ENCODE results near the gene NOS1AP. TPM values are rescaled to one million over a fixed set of nuclear protein-coding genes. Genes with fewer than 3 reads are reported as not detected.

The NOS1AP gene
- total and polyA plus RNA-seq, 12 donors: 0.37 to 12.0 (median 3.1) TPM

DNA sequence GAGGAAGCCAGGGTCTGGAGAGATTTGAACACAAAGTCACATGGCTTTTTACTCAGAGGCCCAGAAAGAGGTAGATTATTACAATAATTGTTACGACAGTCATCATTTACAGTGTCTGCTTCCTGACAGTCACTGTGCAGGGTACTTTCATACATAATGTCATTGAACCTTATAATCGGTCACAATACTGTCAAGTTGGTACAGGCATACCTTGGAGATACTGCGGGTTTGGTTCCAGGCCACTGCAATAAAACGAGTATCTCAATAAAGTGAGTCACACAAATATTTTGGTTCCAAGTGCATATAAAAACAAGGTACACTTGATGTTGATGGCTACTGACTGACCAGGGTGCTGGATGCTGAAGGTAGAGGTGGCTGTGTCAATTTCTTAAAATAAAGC is 112.6 kb downstream of the NOS1AP start:
- WGBS, 4 donors: 67 to 89% (median 77%) methylated on average over 4 of the region's 4 CpGs
- H3K27me3 ChIP-seq: no peaks in the 10 kb centered on the region
- no peak for DNase-seq
- TF ChIP-seq, protein P1, sequence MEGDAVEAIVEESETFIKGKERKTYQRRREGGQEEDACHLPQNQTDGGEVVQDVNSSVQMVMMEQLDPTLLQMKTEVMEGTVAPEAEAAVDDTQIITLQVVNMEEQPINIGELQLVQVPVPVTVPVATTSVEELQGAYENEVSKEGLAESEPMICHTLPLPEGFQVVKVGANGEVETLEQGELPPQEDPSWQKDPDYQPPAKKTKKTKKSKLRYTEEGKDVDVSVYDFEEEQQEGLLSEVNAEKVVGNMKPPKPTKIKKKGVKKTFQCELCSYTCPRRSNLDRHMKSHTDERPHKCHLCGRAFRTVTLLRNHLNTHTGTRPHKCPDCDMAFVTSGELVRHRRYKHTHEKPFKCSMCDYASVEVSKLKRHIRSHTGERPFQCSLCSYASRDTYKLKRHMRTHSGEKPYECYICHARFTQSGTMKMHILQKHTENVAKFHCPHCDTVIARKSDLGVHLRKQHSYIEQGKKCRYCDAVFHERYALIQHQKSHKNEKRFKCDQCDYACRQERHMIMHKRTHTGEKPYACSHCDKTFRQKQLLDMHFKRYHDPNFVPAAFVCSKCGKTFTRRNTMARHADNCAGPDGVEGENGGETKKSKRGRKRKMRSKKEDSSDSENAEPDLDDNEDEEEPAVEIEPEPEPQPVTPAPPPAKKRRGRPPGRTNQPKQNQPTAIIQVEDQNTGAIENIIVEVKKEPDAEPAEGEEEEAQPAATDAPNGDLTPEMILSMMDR (IDR thresholded peaks at IDR 0.05): no peak
- intact Hi-C loops (cut with DNase I): no loop called here
- H3K4me3 ChIP-seq: no peak overlapping the region
- no peak overlapping the region for H3K27ac ChIP-seq
- H3K4me1 ChIP-seq (replicated peaks in 1 of 2): no peaks in the 10 kb centered on the region
- H3K9me3 ChIP-seq (replicated peaks in 1 of 3): no peaks in the 10 kb centered on the region
- no peaks in the 10 kb centered on the region for H3K36me3 ChIP-seq (replicated peaks in 1 of 2)

DNA sequence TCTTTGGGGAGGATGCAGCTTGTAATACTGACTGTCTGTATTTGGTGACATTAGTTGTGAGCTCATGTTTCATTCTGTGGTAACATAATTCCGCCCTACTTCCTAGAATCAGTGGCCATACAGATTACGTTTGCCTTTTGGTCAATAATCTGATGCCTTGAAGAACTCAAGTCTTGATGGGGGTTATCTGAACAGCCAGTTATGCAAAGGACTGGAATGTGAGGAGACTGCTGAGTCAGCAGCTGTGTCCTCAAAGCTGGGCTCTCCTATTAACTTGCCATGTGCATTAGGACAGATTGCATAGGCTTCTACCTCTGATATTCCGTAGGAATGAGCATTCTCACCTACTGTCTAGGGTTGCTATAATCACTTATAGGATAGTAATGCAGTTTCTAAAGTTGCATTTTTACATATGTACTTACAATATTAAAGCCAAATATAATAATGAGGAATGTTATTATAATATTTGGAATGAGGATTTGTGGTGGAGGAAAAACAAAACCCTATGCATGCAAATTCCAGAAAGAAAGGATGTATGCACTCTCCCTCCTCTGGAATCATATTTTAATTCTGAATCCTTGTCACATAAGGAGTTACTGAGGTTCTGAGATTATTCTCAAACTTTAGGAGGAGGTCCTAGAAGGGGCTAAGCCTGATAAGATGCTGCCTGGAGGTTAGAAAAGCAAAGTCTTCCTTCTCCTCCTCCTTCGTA is 116.0 kb downstream of the NOS1AP start:
- DNase-seq: no peak
- intact Hi-C loops (cut with DNase I): no loop called here
- H3K27ac ChIP-seq: no peak overlapping the region
- no peaks in the 10 kb centered on the region for H3K27me3 ChIP-seq
- WGBS, 4 donors: 67 to 80% (median 75%) methylated on average over 4 of the region's 4 CpGs
- no peaks in the 10 kb centered on the region for H3K36me3 ChIP-seq (replicated peaks in 1 of 2)
- H3K9me3 ChIP-seq (replicated peaks in 1 of 3): no peaks in the 10 kb centered on the region
- H3K4me1 ChIP-seq (replicated peaks in 1 of 2): peaks cover 5 to 6% of the 10 kb centered on the region in 2 donors
- no peak overlapping the region for H3K4me3 ChIP-seq
- TF ChIP-seq, protein P1 (IDR thresholded peaks at IDR 0.05): no peak
- no peak for TF ChIP-seq POLR2A (IDR thresholded peaks at IDR 0.05)

DNA sequence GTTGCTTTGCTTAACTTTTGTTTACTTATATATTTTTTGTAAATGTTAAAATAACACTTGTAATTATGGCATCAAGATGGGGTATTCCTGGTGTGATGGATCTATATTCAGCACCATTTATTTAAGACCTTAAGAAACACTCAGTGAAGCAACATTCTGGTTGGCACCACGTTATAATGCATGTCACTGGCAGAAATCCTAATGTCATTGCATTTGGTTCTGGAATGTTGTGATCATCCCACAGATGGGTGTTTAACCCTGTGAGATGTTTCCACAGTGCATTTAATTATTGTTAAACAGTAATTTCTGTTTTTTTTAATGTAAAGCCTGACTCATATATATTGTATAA is 116.5 kb downstream of the NOS1AP start:
- H3K4me1 ChIP-seq (replicated peaks in 1 of 2): peaks cover 5 to 6% of the 10 kb centered on the region in 2 donors

DNA sequence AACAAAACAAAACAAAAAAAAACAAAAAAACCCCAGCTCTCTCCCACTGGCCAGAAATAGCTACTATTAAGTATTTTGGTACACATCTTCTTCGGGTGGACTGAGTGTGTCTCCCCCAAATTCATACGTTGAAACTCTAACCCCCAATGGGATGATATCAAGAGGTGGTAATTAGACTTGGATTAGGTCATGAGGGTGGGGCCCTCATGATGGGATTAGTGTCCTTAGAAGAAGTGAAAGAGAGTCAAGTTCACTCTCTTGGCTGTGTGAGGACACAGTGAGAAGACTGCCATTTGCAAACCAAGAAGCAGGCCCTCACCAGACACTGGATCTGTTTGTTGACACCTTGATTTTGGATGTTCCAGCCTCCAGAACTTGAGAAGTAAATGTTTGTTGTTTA is 116.9 kb downstream of the NOS1AP start:
- Histone ChIP-seq H3K4me1 (replicated peaks in 1 of 2) (peaks cover 5 to 6% of the 10 kb centered on the region in 2 donors), H3K4me3 (no peak overlapping the region), H3K27me3 (no peaks in the 10 kb centered on the region), H3K27ac (no peak overlapping the region), H3K9me3 (replicated peaks in 1 of 3) (no peaks in the 10 kb centered on the region), H3K36me3 (replicated peaks in 1 of 2) (no peaks in the 10 kb centered on the region)
- intact Hi-C loops (cut with DNase I): no loop called here
- 45 to 94% (median 57%) methylated on average over 2 of the region's 2 CpGs for WGBS, 4 donors
- TF ChIP-seq POLR2A (IDR thresholded peaks at IDR 0.05): no peak
- TF ChIP-seq, protein P1 (IDR thresholded peaks at IDR 0.05): no peak
- no peak for DNase-seq

More for the DNA sequence above, 116.5 kb downstream of the NOS1AP start:
- WGBS, 4 donors: 0 to 80% (median 52%) methylated on average over 1 of the region's 1 CpG
- TF ChIP-seq, protein P1 (IDR thresholded peaks at IDR 0.05): no peak
- TF ChIP-seq POLR2A (IDR thresholded peaks at IDR 0.05): no peak
- Histone ChIP-seq H3K27me3 (no peaks in the 10 kb centered on the region), H3K4me3 (no peak overlapping the region), H3K27ac (no peak overlapping the region), H3K36me3 (replicated peaks in 1 of 2) (no peaks in the 10 kb centered on the region), H3K9me3 (replicated peaks in 1 of 3) (no peaks in the 10 kb centered on the region)
- intact Hi-C loops (cut with DNase I): no loop called here
- no peak for DNase-seq
